ENCODE measurements around the gene CCL21. TPM values are rescaled to one million over a fixed set of nuclear protein-coding genes. Genes with fewer than 3 reads are reported as not detected.

Gene CCL21
- total RNA-seq, 1 donor from 2014 or later = 174 TPM

- H3K4me1 ChIP-seq = peaks cover 12% of the 10 kb centered on the region
- H3K27ac ChIP-seq = no peak overlapping the region
- no peak for DNase-seq (ENCODE audit: extremely low spot score in 2 of 2)
- H3K27me3 ChIP-seq = no peaks in the 10 kb centered on the region
- no peaks in the 10 kb centered on the region for H3K9me3 ChIP-seq
- no peak overlapping the region for H3K4me3 ChIP-seq
- TF ChIP-seq POLR2AphosphoS5 (IDR thresholded peaks at IDR 0.05; ENCODE audit: insufficient read depth in 1 of 2, low read depth in 1 of 2) (no peak), POLR2A (IDR thresholded peaks at IDR 0.05) (no peak), CTCF (IDR thresholded peaks at IDR 0.05) (no peak)
- intact Hi-C loops (cut with DNase I) = no loop called here
- no peaks in the 10 kb centered on the region for H3K36me3 ChIP-seq
These were observed 21.4 kb downstream of the CCL21 start for GRCh38 chr9:34688329-34689115.

- TF ChIP-seq POLR2AphosphoS5 (IDR thresholded peaks at IDR 0.05; ENCODE audit: insufficient read depth in 1 of 2, low read depth in 1 of 2) (no peak), POLR2A (IDR thresholded peaks at IDR 0.05) (no peak), CTCF (IDR thresholded peaks at IDR 0.05) (no peak)
- DNase-seq (ENCODE audit: extremely low spot score in 2 of 2) = no peak
- no peaks in the 10 kb centered on the region for H3K27me3 ChIP-seq
- H3K9me3 ChIP-seq = no peaks in the 10 kb centered on the region
- no peaks in the 10 kb centered on the region for H3K36me3 ChIP-seq
- peaks cover 12% of the 10 kb centered on the region for H3K4me1 ChIP-seq
- intact Hi-C loops (cut with DNase I) = no loop called here
- no peak overlapping the region for H3K27ac ChIP-seq
- no peak overlapping the region for H3K4me3 ChIP-seq
These were observed 22.5 kb downstream of the CCL21 start for GRCh38 chr9:34687276-34688030.

- H3K27ac ChIP-seq = no peak overlapping the region
- intact Hi-C loops (cut with DNase I) = no loop called here
- no peak for DNase-seq (ENCODE audit: extremely low spot score in 2 of 2)
- no peaks in the 10 kb centered on the region for H3K36me3 ChIP-seq
- TF ChIP-seq CTCF (IDR thresholded peaks at IDR 0.05) = no peak
- TF ChIP-seq POLR2A (IDR thresholded peaks at IDR 0.05) = no peak
- no peak for TF ChIP-seq POLR2AphosphoS5 (IDR thresholded peaks at IDR 0.05; ENCODE audit: insufficient read depth in 1 of 2, low read depth in 1 of 2)
- no peak overlapping the region for H3K4me3 ChIP-seq
- no peaks in the 10 kb centered on the region for H3K9me3 ChIP-seq
- H3K4me1 ChIP-seq = peaks cover 12% of the 10 kb centered on the region
- no peaks in the 10 kb centered on the region for H3K27me3 ChIP-seq
These were observed 23.2 kb downstream of the CCL21 start for GRCh38 chr9:34686732-34687131.

GRCh38 chr9:34686231-34686630, 23.7 kb downstream of the CCL21 start:
- Histone ChIP-seq H3K4me3 (no peak overlapping the region), H3K4me1 (peaks cover 12% of the 10 kb centered on the region), H3K27me3 (no peaks in the 10 kb centered on the region), H3K36me3 (no peaks in the 10 kb centered on the region), H3K9me3 (no peaks in the 10 kb centered on the region), H3K27ac (no peak overlapping the region)
- intact Hi-C loops (cut with DNase I) = no loop called here
- DNase-seq (ENCODE audit: extremely low spot score in 2 of 2) = no peak
- TF ChIP-seq POLR2A (IDR thresholded peaks at IDR 0.05) = no peak
- no peak for TF ChIP-seq CTCF (IDR thresholded peaks at IDR 0.05)

- Histone ChIP-seq H3K27me3 (no peaks in the 10 kb centered on the region), H3K27ac (no peak overlapping the region), H3K36me3 (no peaks in the 10 kb centered on the region), H3K9me3 (no peaks in the 10 kb centered on the region), H3K4me3 (no peak overlapping the region), H3K4me1 (peaks cover 12% of the 10 kb centered on the region)
- TF ChIP-seq CTCF (IDR thresholded peaks at IDR 0.05) (no peak), POLR2A (IDR thresholded peaks at IDR 0.05) (no peak), POLR2AphosphoS5 (IDR thresholded peaks at IDR 0.05; ENCODE audit: insufficient read depth in 1 of 2, low read depth in 1 of 2) (no peak)
- intact Hi-C loops (cut with DNase I) = no loop called here
- DNase-seq (ENCODE audit: extremely low spot score in 2 of 2) = no peak
These were observed 24.3 kb downstream of the CCL21 start for GRCh38 chr9:34685591-34685990.

Measured in vagina (tissue), 2 donors.